Kidney epithelial cell (primary cell): Measurements from ENCODE around the gene UBXN4. TPM values are rescaled to one million over a fixed set of nuclear protein-coding genes. Genes with fewer than 3 reads are reported as not detected.

Experiments used
- DNase-seq: peaks from one replicate; pipeline ENCODE4 v3.0.0-alpha.2; 2010; ENCODE audit warnings: low read depth
- H3K27me3 ChIP-seq: 2 replicates; pipeline ENCODE4 v1.6.0; 2011; ENCODE audit warnings: low read length; ENCODE audit not compliant: control insufficient read depth, insufficient read depth
- H3K36me3 ChIP-seq: 2 replicates; pipeline ENCODE4 v1.5.1; 2011; ENCODE audit warnings: low read length; ENCODE audit not compliant: control insufficient read depth, insufficient read depth
- H3K4me3 ChIP-seq: 2 replicates; pipeline ENCODE4 v1.5.1; 2011; ENCODE audit warnings: low read depth, mild to moderate bottlenecking, control low read depth, low read length
- CTCF ChIP-seq: IDR thresholded peaks from 2 replicates; pipeline ENCODE4 v1.5.1; 2011; ENCODE audit warnings: mild to moderate bottlenecking, moderate library complexity, low read length, control low read depth, inconsistent platforms; ENCODE audit not compliant: insufficient read depth, poor library complexity, severe bottlenecking
- total RNA-seq: library from RNA; depleted of rRNA; stranded (reverse); fragments of >200 nt; gene quantifications from 2 replicates; pipeline ENCODE4 v1.2.3, GENCODE V29; 2015

The UBXN4 gene
- total RNA-seq, 1 donor from 2014 or later = 67.9 TPM

DNA sequence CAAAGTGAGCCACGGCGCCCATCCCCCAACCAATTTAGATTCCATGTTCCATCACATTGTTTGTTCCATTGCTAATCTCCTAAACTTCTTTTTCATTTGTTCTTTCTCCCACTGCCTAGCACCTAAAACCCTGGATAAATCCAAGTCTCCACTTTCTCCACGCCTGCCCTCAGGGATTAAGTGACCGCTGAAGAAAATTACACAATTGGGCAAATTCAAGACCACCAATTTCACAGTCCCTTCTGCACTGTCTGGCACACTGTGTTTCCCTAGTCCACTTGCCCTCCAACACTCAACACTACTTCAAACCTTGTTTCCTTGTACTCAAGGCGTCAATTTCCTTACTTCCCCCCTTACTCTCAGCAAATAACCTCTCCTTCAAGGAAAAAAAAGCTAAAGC lies 5.1 kb upstream of the UBXN4 start:
- no peak for DNase-seq

GRCh38 chr2:135740206-135740605 lies 1.4 kb upstream of the UBXN4 start:
- Histone ChIP-seq H3K36me3 (no peaks in the 10 kb centered on the region), H3K4me3 (no peak overlapping the region), H3K27me3 (no peaks in the 10 kb centered on the region)
- DNase-seq = no peak
- TF ChIP-seq CTCF = no peak

More for the DNA sequence above, 5.1 kb upstream of the UBXN4 start:
- H3K4me3 ChIP-seq = no peak overlapping the region
- H3K36me3 ChIP-seq = no peaks in the 10 kb centered on the region
- H3K27me3 ChIP-seq = no peaks in the 10 kb centered on the region
- TF ChIP-seq CTCF = no peak

GRCh38 chr2:135741043-135741394 lies 636 bp upstream of the UBXN4 start:
- TF ChIP-seq CTCF = no peak
- no peaks in the 10 kb centered on the region for H3K36me3 ChIP-seq
- no peak for DNase-seq
- H3K4me3 ChIP-seq = no peak overlapping the region
- H3K27me3 ChIP-seq = no peaks in the 10 kb centered on the region

DNA sequence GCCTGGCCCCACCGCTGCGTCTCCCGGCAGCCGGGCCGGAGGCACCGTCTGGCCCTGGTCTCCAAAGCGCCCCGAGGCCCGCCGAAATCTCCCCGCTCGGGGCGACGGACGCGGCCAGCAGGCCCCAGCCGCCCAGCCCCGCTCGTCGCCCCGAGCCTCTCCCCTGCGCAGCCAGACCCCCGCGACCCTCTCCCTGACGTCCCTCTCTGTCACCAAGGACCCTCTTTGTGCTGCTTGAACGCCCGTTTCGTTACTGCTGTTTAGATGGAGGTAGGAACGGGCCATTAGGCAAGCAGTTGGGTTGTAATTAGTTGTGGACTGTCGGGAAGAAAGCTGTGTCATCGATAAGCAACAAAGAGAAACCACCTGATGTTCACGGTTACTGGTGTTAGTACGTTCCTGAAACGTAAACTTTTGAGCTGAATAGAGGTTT lies 686 bp downstream of the UBXN4 start:
- Histone ChIP-seq H3K27me3 (no peaks in the 10 kb centered on the region), H3K4me3 (peak overlapping the region; percentile 62), H3K36me3 (no peaks in the 10 kb centered on the region)
- no peak for TF ChIP-seq CTCF
- DNase-seq = peak; percentile 23

DNA sequence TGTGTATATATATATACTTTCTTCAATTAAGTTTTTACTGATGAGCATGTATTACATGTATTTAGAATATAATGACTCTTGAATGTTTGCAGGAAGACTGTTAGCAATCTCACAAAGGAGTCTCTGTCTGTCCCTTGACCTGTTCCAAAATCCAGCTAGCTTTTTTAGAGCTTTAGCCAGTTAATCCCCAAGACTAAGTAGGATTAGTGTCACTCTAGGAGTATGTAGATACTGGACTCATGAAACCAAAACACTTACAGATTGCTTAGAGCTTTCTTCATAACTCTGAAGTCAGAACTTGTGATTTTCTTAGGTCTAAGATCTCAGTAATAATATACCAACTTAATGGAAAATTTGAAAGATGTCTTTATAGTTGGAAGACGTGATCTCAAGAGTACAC lies 2.2 kb downstream of the UBXN4 start:
- DNase-seq = no peak
- Histone ChIP-seq H3K36me3 (no peaks in the 10 kb centered on the region), H3K4me3 (no peak overlapping the region), H3K27me3 (no peaks in the 10 kb centered on the region)
- TF ChIP-seq CTCF = no peak

GRCh38 chr2:135744760-135745314 lies 3.2 kb downstream of the UBXN4 start:
- no peak for TF ChIP-seq CTCF
- DNase-seq = no peak
- Histone ChIP-seq H3K4me3 (no peak overlapping the region), H3K36me3 (peaks cover 2% of the 10 kb centered on the region), H3K27me3 (no peaks in the 10 kb centered on the region)
